ENCODE results near the gene CPTP.

- TF ChIP-seq CTCF (conservative IDR thresholded peaks at IDR 0.05; ENCODE audit: low read length), result no peak
- TF ChIP-seq EZH2phosphoT487 (IDR thresholded peaks at IDR 0.05; ENCODE audit: borderline replicate concordance), result no peak
Observed at GRCh38 chr1:1305300-1306069, 19.1 kb upstream of the CPTP start.
